ENCODE data around the gene TRIM7.

The TRIM7 gene

GRCh38 chr5:181222630-181223057 lies 17.6 kb upstream of the TRIM7 start:
- Histone ChIP-seq H3K27me3 (peaks cover 15% of the 10 kb centered on the region), H3K4me3 (ENCODE audit: low read depth in 1 of 2, low read length in 1 of 2) (peak overlapping the region; percentile 77 to 91), H3K27ac (peak overlapping the region; percentile 98), H3K9me3 (no peaks in the 10 kb centered on the region), H3K4me1 (ENCODE audit: control insufficient read depth in 1 of 2, insufficient read depth in 1 of 2, low read depth in 1 of 2, low read length in 1 of 2) (peaks cover 49 to 52% of the 10 kb centered on the region in 2 experiments), H3K36me3 (no peaks in the 10 kb centered on the region)
- TF ChIP-seq, protein P1, sequence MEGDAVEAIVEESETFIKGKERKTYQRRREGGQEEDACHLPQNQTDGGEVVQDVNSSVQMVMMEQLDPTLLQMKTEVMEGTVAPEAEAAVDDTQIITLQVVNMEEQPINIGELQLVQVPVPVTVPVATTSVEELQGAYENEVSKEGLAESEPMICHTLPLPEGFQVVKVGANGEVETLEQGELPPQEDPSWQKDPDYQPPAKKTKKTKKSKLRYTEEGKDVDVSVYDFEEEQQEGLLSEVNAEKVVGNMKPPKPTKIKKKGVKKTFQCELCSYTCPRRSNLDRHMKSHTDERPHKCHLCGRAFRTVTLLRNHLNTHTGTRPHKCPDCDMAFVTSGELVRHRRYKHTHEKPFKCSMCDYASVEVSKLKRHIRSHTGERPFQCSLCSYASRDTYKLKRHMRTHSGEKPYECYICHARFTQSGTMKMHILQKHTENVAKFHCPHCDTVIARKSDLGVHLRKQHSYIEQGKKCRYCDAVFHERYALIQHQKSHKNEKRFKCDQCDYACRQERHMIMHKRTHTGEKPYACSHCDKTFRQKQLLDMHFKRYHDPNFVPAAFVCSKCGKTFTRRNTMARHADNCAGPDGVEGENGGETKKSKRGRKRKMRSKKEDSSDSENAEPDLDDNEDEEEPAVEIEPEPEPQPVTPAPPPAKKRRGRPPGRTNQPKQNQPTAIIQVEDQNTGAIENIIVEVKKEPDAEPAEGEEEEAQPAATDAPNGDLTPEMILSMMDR (IDR thresholded peaks at IDR 0.05) = no peak

DNA sequence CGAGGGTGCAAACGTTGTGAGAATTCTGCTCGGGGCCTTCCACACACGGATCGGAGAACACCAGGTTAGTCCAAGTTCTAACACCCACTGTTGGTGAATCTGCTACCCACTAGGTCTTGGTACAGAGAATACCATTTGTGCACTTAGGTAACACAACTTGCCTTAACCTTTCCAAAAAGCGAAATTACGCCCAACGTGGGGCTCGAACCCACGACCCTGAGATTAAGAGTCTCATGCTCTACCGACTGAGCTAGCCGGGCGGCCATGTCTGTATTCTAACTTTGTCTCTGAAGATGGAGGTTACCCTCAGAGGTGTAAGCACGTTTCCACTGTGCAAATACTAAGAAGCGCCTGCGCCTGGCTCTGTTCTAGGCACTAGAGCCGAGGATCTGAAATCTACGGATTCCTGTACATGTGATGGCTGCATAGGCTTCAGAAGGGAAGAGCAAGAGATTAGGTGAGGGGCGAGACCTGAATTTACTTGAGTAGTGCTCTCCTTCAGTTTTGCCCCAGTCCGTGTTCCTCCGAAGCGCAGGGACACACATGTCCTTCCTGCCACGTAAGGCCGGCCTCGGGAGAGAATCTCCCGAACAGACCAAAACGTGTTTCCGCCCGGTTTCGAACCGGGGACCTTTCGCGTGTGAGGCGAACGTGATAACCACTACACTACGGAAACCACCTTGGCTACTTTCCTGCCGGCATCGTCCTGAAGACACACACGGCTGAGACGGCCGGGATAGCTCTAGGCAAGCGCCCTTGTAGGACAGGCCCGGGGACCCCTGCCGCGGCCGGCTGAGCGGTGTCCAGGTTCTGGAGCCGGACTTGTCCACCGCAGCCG lies 17.0 kb upstream of the TRIM7 start:
- Histone ChIP-seq H3K4me3 (ENCODE audit: low read depth in 1 of 2, low read length in 1 of 2) (peak overlapping the region; percentile 77 to 91), H3K4me1 (ENCODE audit: control insufficient read depth in 1 of 2, insufficient read depth in 1 of 2, low read depth in 1 of 2, low read length in 1 of 2) (peaks cover 55 to 58% of the 10 kb centered on the region in 2 experiments), H3K27me3 (peaks cover 21% of the 10 kb centered on the region), H3K36me3 (no peaks in the 10 kb centered on the region), H3K9me3 (no peaks in the 10 kb centered on the region), H3K27ac (peak overlapping the region; percentile 98)
- TF ChIP-seq, protein P1 (IDR thresholded peaks at IDR 0.05) = no peak

- no peaks in the 10 kb centered on the region for H3K36me3 ChIP-seq
- peaks cover 29% of the 10 kb centered on the region for H3K27me3 ChIP-seq
- peaks cover 61 to 66% of the 10 kb centered on the region in 2 experiments for H3K4me1 ChIP-seq (ENCODE audit: control insufficient read depth in 1 of 2, insufficient read depth in 1 of 2, low read depth in 1 of 2, low read length in 1 of 2)
- TF ChIP-seq, protein P1 (IDR thresholded peaks at IDR 0.05) = no peak
- H3K9me3 ChIP-seq = no peaks in the 10 kb centered on the region
- peak overlapping the region in 1 of 2 experiments; percentile 91 for H3K4me3 ChIP-seq (ENCODE audit: low read depth in 1 of 2, low read length in 1 of 2)
- H3K27ac ChIP-seq = peak overlapping the region; percentile 98
Measured at GRCh38 chr5:181221105-181221791, 16.3 kb upstream of the TRIM7 start.

DNA sequence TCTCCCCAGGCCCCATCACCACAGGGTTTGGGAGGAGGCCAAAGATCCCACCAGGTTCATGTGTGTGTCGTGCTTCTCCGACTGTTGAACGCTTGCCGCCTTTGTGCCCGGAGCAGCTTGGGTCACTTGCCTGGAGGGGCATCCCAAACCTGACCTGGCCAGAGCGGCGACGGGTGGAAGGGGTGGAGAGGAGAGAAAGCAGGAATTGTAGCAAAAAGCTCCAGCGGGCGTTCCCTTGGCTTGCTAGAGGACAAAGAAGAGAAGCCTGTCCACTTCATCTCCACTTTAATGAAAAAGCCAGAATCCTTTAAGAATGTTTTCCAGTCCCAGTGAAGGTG lies 15.2 kb upstream of the TRIM7 start:
- Histone ChIP-seq H3K4me1 (ENCODE audit: control insufficient read depth in 1 of 2, insufficient read depth in 1 of 2, low read depth in 1 of 2, low read length in 1 of 2) (peaks cover 57 to 64% of the 10 kb centered on the region in 2 experiments), H3K36me3 (no peaks in the 10 kb centered on the region), H3K4me3 (ENCODE audit: low read depth in 1 of 2, low read length in 1 of 2) (no peak overlapping the region), H3K27me3 (peaks cover 35% of the 10 kb centered on the region), H3K27ac (no peak overlapping the region), H3K9me3 (no peaks in the 10 kb centered on the region)
- TF ChIP-seq, protein P1 (IDR thresholded peaks at IDR 0.05) = no peak

DNA sequence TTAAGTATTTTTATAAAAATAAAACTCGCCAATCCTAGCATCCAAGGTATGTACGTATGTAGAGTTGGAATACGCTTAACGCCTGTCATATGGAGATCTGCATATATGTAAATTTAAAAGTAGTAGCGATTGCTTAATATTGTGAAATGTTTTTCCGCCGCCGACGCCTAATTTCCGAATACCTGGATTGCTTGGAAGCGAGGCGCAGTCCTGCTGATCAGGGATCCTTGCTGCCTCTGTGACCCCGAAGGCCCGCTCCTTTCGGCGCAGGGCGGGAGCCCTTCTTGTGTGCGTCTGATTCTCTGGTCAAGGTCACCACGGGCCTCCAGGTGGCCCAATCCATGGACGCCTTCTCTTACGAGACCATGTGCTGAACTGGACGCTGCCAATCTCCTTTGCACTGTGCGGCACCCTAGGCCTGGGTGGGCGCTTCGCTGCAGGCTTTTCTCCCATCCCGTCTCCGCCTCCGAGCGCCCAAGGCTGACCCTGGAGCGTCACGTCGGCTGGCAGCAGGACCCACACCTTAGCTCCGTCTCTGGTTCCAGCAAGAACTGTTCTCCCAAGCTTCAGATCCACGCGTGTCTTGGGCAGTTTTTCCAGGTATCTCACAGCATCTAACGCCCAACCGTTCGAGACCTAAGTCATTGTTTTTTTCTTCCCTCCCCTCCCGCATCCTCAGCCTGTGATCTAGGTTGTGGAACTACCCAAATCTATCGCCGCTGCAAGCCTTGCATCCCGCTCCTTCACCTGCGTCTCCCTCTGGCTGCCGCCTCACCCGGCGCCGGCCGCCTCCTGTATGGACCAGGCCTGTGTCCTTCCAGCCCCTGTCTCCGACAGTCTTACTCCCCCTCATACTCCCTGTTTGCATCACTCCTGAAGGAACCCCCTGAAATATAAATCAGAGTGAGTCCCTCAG lies 14.5 kb upstream of the TRIM7 start:
- peaks cover 40% of the 10 kb centered on the region for H3K27me3 ChIP-seq
- H3K36me3 ChIP-seq = no peaks in the 10 kb centered on the region
- no peak overlapping the region for H3K4me3 ChIP-seq (ENCODE audit: low read depth in 1 of 2, low read length in 1 of 2)
- TF ChIP-seq, protein P1 (IDR thresholded peaks at IDR 0.05) = no peak
- no peaks in the 10 kb centered on the region for H3K9me3 ChIP-seq
- H3K27ac ChIP-seq = no peak overlapping the region
- peaks cover 51 to 58% of the 10 kb centered on the region in 2 experiments for H3K4me1 ChIP-seq (ENCODE audit: control insufficient read depth in 1 of 2, insufficient read depth in 1 of 2, low read depth in 1 of 2, low read length in 1 of 2)

Measured in neutrophil (primary cell).